ENCODE measurements around the gene TPCN1.

The TPCN1 gene

DNA sequence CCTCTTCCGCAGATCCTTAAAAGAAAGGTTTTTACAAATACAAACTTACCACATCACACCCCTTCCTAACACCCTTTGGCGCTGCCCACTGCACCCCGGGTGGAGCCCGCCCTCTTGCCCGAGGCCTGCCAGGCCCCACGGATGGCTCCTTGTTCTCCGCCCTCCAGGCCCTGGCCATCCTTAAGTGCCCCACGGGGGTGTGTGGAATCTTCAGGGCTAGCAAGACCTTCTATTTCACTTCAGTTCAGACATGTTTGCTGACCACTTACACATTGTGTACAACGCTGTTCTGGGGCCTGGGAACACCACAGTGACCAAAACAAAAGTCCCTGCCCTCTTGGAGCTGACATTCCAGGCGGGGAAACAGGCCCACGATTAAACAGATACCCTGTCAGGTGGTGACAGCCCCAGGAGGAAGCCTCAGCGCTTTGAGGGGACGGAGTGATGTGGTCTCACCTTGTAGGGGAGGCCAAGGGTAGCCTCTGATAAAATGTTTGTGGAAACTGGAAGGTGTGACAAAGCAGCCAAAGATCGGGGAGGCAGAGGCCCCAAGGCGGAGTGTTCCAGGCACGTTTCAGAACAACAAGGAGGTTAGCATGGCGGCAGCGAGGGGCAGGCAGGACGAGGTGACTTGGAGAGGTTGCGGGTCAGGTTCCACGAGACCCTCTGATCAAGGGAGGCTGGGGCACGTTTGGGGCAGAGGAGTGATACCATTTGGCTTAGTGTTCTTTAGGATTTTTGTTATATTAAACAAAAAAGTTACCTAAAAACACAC is 27.0 kb downstream of the TPCN1 start:
- H3K27ac ChIP-seq (ENCODE audit: extremely low read depth, low read depth, low read length) = no peak overlapping the region
- H3K4me1 ChIP-seq (ENCODE audit: control insufficient read depth, insufficient read depth, low read length) = peaks cover 3% of the 10 kb centered on the region

DNA sequence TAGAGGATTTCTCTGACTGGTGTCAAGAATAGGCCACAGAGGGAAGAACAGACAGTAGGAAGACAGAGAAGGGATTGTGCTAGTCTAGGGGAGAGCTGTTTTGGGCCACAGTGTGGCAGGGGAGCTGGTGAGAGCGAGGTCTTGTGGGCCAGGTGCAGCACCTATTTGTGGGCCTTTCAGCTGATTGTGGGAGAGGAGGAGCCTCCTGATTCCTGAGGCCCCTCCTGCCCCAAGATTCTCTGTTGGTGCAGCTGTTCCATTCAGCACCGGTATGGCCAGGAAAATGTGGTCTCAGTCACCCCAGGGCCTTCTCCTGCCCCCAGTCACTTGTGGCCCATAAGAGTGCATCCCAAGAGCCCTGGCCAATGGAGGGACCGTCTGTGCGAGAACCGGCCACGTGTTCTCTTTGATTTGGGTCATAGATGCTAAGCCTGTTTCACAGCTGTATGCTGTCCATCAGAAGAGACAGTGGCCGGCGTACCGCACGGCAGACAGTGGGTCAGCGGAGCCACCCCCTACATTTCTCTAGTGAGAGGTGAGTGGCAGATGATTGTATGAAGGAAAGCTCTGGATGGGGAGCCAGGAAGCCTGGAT is 27.7 kb downstream of the TPCN1 start:
- CTCF ChIA-PET = interaction anchor here (0.6 kb wide), 1 partner anchor 75 kb away, joined by 3 read pairs; no protein-coding TSS in a partner anchor
- peaks cover 0 to 3% of the 10 kb centered on the region in 2 experiments; a peak in 1 of 3 replicates for H3K36me3 ChIP-seq (ENCODE audit: control insufficient read depth in 2 of 2, insufficient read depth in 1 of 2, low read length in 2 of 2)
- POLR2A ChIA-PET = no interaction called here
- H3K27ac ChIP-seq (ENCODE audit: extremely low read depth, low read depth, low read length) = no peak overlapping the region
- H3K4me1 ChIP-seq (ENCODE audit: control insufficient read depth, insufficient read depth, low read length) = peaks cover 3% of the 10 kb centered on the region
- H3K9me3 ChIP-seq (ENCODE audit: control insufficient read depth, insufficient read depth, low read depth, low read length) = no peaks in the 10 kb centered on the region
- no peak for TF ChIP-seq ZNF211 (tag by site-specific recombination; IDR thresholded peaks at IDR 0.05; ENCODE audit: low read depth)
- no peak for TF ChIP-seq TCF7L2 (IDR thresholded peaks at IDR 0.05; ENCODE audit: borderline replicate concordance, low read depth, low read length)
- no peak for TF ChIP-seq ZNF239 (tag by site-specific recombination; IDR thresholded peaks at IDR 0.05)
- TF ChIP-seq ZNF221 (tag by site-specific recombination; IDR thresholded peaks at IDR 0.05; ENCODE audit: borderline replicate concordance) = no peak
- TF ChIP-seq ZNF169 (tag by site-specific recombination; IDR thresholded peaks at IDR 0.05) = no peak
- no peak overlapping the region for H3K4me3 ChIP-seq (ENCODE audit: low read depth, low read length)

More for the DNA sequence above, 27.0 kb downstream of the TPCN1 start:
- ChIA-PET CTCF (interaction anchor here (0.6 to 1.7 kb wide), 2 partner anchors 18 to 156 kb away, joined by 3 to 4 read pairs; no protein-coding TSS in a partner anchor), POLR2A (no interaction called here)
- TF ChIP-seq, protein P1, sequence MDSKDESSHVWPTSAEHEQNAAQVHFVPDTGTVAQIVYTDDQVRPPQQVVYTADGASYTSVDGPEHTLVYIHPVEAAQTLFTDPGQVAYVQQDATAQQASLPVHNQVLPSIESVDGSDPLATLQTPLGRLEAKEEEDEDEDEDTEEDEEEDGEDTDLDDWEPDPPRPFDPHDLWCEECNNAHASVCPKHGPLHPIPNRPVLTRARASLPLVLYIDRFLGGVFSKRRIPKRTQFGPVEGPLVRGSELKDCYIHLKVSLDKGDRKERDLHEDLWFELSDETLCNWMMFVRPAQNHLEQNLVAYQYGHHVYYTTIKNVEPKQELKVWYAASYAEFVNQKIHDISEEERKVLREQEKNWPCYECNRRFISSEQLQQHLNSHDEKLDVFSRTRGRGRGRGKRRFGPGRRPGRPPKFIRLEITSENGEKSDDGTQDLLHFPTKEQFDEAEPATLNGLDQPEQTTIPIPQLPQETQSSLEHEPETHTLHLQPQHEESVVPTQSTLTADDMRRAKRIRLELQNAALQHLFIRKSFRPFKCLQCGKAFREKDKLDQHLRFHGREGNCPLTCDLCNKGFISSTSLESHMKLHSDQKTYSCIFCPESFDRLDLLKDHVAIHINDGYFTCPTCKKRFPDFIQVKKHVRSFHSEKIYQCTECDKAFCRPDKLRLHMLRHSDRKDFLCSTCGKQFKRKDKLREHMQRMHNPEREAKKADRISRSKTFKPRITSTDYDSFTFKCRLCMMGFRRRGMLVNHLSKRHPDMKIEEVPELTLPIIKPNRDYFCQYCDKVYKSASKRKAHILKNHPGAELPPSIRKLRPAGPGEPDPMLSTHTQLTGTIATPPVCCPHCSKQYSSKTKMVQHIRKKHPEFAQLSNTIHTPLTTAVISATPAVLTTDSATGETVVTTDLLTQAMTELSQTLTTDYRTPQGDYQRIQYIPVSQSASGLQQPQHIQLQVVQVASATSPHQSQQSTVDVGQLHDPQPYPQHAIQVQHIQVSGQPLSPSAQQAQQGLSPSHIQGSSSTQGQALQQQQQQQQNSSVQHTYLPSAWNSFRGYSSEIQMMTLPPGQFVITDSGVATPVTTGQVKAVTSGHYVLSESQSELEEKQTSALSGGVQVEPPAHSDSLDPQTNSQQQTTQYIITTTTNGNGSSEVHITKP (tag by site-specific recombination; IDR thresholded peaks at IDR 0.05) = peak; percentile 46
- no peak for TF ChIP-seq ZNF202 (tag by site-specific recombination; IDR thresholded peaks at IDR 0.05; ENCODE audit: borderline replicate concordance)
- no peak overlapping the region for H3K4me3 ChIP-seq (ENCODE audit: low read depth, low read length)
- peaks cover 0 to under 1% of the 10 kb centered on the region in 2 experiments; a peak in 2 of 3 replicates for H3K36me3 ChIP-seq (ENCODE audit: control insufficient read depth in 2 of 2, insufficient read depth in 1 of 2, low read length in 2 of 2)
- H3K9me3 ChIP-seq (ENCODE audit: control insufficient read depth, insufficient read depth, low read depth, low read length) = no peaks in the 10 kb centered on the region

DNA sequence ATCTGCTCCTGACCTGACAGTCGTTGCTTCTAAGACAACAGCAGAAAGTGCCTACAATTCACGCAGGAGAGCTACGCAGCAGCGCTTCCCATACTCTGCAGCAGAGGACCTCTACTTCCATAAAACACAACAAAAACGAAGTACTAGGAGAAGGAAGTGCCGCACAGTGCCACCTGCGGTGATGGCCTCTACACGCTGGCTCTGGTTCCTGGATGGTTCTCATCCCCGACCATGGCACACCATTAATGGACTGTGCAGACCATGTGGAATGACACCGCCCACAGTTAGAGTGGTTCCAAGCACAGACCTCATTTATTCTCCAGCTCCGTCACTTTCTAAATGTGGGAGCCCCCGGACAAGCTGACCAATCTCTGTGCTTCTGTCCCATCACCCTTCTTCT is 28.3 kb downstream of the TPCN1 start:
- ChIA-PET CTCF (interaction anchor here (0.6 kb wide), 1 partner anchor 75 kb away, joined by 3 read pairs; no protein-coding TSS in a partner anchor), POLR2A (no interaction called here)
- peaks cover 0 to 3% of the 10 kb centered on the region in 2 experiments; a peak in 1 of 3 replicates for H3K36me3 ChIP-seq (ENCODE audit: control insufficient read depth in 2 of 2, insufficient read depth in 1 of 2, low read length in 2 of 2)
- TF ChIP-seq ZNF221 (tag by site-specific recombination; IDR thresholded peaks at IDR 0.05; ENCODE audit: borderline replicate concordance) (no peak), ZEB2 (tag by site-specific recombination; IDR thresholded peaks at IDR 0.05) (no peak), ZNF521 (tag by site-specific recombination; IDR thresholded peaks at IDR 0.05) (no peak), MZF1 (tag by site-specific recombination; IDR thresholded peaks at IDR 0.05; ENCODE audit: borderline replicate concordance) (no peak), ZBTB20 (tag by site-specific recombination; IDR thresholded peaks at IDR 0.05) (no peak), ZNF274 (IDR thresholded peaks at IDR 0.05; ENCODE audit: low read length) (no peak), ZNF274 (tag by site-specific recombination; IDR thresholded peaks at IDR 0.05; ENCODE audit: borderline replicate concordance) (no peak), KLF10 (tag by site-specific recombination; IDR thresholded peaks at IDR 0.05) (no peak), ZNF791 (tag by site-specific recombination; IDR thresholded peaks at IDR 0.05) (no peak), ZBTB7A (tag by site-specific recombination; IDR thresholded peaks at IDR 0.05; ENCODE audit: low read depth) (no peak)
- TF ChIP-seq, protein P2, sequence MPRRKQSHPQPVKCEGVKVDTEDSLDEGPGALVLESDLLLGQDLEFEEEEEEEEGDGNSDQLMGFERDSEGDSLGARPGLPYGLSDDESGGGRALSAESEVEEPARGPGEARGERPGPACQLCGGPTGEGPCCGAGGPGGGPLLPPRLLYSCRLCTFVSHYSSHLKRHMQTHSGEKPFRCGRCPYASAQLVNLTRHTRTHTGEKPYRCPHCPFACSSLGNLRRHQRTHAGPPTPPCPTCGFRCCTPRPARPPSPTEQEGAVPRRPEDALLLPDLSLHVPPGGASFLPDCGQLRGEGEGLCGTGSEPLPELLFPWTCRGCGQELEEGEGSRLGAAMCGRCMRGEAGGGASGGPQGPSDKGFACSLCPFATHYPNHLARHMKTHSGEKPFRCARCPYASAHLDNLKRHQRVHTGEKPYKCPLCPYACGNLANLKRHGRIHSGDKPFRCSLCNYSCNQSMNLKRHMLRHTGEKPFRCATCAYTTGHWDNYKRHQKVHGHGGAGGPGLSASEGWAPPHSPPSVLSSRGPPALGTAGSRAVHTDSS (tag by site-specific recombination; IDR thresholded peaks at IDR 0.05) = no peak
- TF ChIP-seq, protein P3, sequence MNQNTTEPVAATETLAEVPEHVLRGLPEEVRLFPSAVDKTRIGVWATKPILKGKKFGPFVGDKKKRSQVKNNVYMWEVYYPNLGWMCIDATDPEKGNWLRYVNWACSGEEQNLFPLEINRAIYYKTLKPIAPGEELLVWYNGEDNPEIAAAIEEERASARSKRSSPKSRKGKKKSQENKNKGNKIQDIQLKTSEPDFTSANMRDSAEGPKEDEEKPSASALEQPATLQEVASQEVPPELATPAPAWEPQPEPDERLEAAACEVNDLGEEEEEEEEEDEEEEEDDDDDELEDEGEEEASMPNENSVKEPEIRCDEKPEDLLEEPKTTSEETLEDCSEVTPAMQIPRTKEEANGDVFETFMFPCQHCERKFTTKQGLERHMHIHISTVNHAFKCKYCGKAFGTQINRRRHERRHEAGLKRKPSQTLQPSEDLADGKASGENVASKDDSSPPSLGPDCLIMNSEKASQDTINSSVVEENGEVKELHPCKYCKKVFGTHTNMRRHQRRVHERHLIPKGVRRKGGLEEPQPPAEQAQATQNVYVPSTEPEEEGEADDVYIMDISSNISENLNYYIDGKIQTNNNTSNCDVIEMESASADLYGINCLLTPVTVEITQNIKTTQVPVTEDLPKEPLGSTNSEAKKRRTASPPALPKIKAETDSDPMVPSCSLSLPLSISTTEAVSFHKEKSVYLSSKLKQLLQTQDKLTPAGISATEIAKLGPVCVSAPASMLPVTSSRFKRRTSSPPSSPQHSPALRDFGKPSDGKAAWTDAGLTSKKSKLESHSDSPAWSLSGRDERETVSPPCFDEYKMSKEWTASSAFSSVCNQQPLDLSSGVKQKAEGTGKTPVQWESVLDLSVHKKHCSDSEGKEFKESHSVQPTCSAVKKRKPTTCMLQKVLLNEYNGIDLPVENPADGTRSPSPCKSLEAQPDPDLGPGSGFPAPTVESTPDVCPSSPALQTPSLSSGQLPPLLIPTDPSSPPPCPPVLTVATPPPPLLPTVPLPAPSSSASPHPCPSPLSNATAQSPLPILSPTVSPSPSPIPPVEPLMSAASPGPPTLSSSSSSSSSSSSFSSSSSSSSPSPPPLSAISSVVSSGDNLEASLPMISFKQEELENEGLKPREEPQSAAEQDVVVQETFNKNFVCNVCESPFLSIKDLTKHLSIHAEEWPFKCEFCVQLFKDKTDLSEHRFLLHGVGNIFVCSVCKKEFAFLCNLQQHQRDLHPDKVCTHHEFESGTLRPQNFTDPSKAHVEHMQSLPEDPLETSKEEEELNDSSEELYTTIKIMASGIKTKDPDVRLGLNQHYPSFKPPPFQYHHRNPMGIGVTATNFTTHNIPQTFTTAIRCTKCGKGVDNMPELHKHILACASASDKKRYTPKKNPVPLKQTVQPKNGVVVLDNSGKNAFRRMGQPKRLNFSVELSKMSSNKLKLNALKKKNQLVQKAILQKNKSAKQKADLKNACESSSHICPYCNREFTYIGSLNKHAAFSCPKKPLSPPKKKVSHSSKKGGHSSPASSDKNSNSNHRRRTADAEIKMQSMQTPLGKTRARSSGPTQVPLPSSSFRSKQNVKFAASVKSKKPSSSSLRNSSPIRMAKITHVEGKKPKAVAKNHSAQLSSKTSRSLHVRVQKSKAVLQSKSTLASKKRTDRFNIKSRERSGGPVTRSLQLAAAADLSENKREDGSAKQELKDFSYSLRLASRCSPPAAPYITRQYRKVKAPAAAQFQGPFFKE (tag by site-specific recombination; IDR thresholded peaks at IDR 0.05; ENCODE audit: borderline replicate concordance) = no peak

More for the DNA sequence above, 28.3 kb downstream of the TPCN1 start:
- H3K4me1 ChIP-seq (ENCODE audit: control insufficient read depth, insufficient read depth, low read length) = peaks cover 3% of the 10 kb centered on the region
- H3K27ac ChIP-seq (ENCODE audit: extremely low read depth, low read depth, low read length) = no peak overlapping the region
- H3K4me3 ChIP-seq (ENCODE audit: low read depth, low read length) = no peak overlapping the region
- H3K9me3 ChIP-seq (ENCODE audit: control insufficient read depth, insufficient read depth, low read depth, low read length) = no peaks in the 10 kb centered on the region

All from HEK293 (cell line).